Measurements from ENCODE around the gene MORF4L2.

Gene MORF4L2

GRCh38 chrX:103686199-103687072 is at the start of gene MORF4L2:
TSS of gene MORF4L2 (minus strand) at chrX:103686699. CDS start at chrX:103677027, 9,672 bp downstream.
- peak; percentile 95 to 97 for DNase-seq

- DNase-seq: no peak
Measured at GRCh38 chrX:103734125-103734760, 47.7 kb upstream of the MORF4L2 start.

GRCh38 chrX:103733017-103733416 is 46.5 kb upstream of the MORF4L2 start:
- DNase-seq: no peak

- DNase-seq: no peak
Measured at GRCh38 chrX:103730796-103731493, 44.4 kb upstream of the MORF4L2 start.

- DNase-seq: no peak
Measured at GRCh38 chrX:103730147-103730795, 43.8 kb upstream of the MORF4L2 start.

- no peak for DNase-seq
Measured at GRCh38 chrX:103729015-103729414, 42.5 kb upstream of the MORF4L2 start.

GRCh38 chrX:103727115-103727514 is 40.6 kb upstream of the MORF4L2 start:
- no peak for DNase-seq

GRCh38 chrX:103726477-103726876 is 40.0 kb upstream of the MORF4L2 start:
- DNase-seq: no peak

GRCh38 chrX:103722505-103722904 is 36.0 kb upstream of the MORF4L2 start:
- no peak for DNase-seq

- no peak for DNase-seq
Measured at GRCh38 chrX:103718120-103718519, 31.6 kb upstream of the MORF4L2 start.

GRCh38 chrX:103716962-103717361 is 30.5 kb upstream of the MORF4L2 start:
- no peak for DNase-seq

- DNase-seq: no peak
Measured at GRCh38 chrX:103710609-103711008, 24.1 kb upstream of the MORF4L2 start, which contains the start of gene TMEM31. TSS of gene TMEM31 (plus strand) at chrX:103710909. CDS start at chrX:103712259, 1,350 bp downstream.

GRCh38 chrX:103704863-103705262 is 18.4 kb upstream of the MORF4L2 start:
- DNase-seq: no peak

GRCh38 chrX:103699243-103699642 is 12.7 kb upstream of the MORF4L2 start:
- no peak for DNase-seq

GRCh38 chrX:103697687-103698086 is 11.2 kb upstream of the MORF4L2 start:
- DNase-seq: no peak

- no peak for DNase-seq
Measured at GRCh38 chrX:103691059-103691458, 4.6 kb upstream of the MORF4L2 start.

- DNase-seq: peak in 1 of 2 donors; percentile 49
Measured at GRCh38 chrX:103688946-103689345, 2.4 kb upstream of the MORF4L2 start.

GRCh38 chrX:103687696-103688201 is 1.2 kb upstream of the MORF4L2 start:
- peak; percentile 64 to 71 for DNase-seq

GRCh38 chrX:103687073-103687695 is 685 bp upstream of the MORF4L2 start:
- DNase-seq: peak; percentile 89

- no peak for DNase-seq
Measured at GRCh38 chrX:103685396-103685795, 1.1 kb downstream of the MORF4L2 start.

- DNase-seq: no peak
Measured at GRCh38 chrX:103681443-103681842, 5.1 kb downstream of the MORF4L2 start.

Data from CD4-positive, alpha-beta T cell treated with Interleukin-4 for 1 hour (primary cell).